ENCODE data around the gene DAP3. TPM values are rescaled to one million over a fixed set of nuclear protein-coding genes. Genes with fewer than 3 reads are reported as not detected.
"Not testable (repeated sequence)": the region's sequence is repeated elsewhere in the genome, so short reads cannot be mapped to it uniquely, and the experiment has no call there.

Gene DAP3
- total and polyA plus RNA-seq, 7 donors, result 82.3 to 145 (median 108) TPM

GRCh38 chr1:155698382-155699038 is 9.6 kb downstream of the DAP3 start:
- ATAC-seq (no peak), DNase-seq (no peak)
- H3K27ac ChIP-seq, result no peak overlapping the region
- H3K9me3 ChIP-seq, result no peaks in the 10 kb centered on the region
- intact Hi-C loops (cut with DNase I), result no loop called here
- no peak for TF ChIP-seq CTCF (IDR thresholded peaks at IDR 0.05)
- H3K36me3 ChIP-seq (ENCODE audit: insufficient read depth in 1 of 2, low read depth in 1 of 2), result no peaks in the 10 kb centered on the region
- 93 to 95% (median 94%) methylated on average over 13 of the region's 13 CpGs for WGBS, 3 donors
- H3K4me1 ChIP-seq, result peaks cover 19% of the 10 kb centered on the region
- H3K27me3 ChIP-seq (ENCODE audit: insufficient read depth in 3 of 3, low read length in 2 of 3), result no peaks in the 10 kb centered on the region
- no peak overlapping the region for H3K4me3 ChIP-seq

GRCh38 chr1:155699062-155699461 is 10.2 kb downstream of the DAP3 start:
- H3K4me3 ChIP-seq; DNase-seq; H3K9me3 ChIP-seq; intact Hi-C loops (cut with DNase I); H3K27ac ChIP-seq; ATAC-seq; H3K36me3 ChIP-seq (ENCODE audit: insufficient read depth in 1 of 2, low read depth in 1 of 2); H3K27me3 ChIP-seq (ENCODE audit: insufficient read depth in 3 of 3, low read length in 2 of 3): not testable (repeated sequence)
- 91 to 97% (median 93%) methylated on average over 4 of the region's 4 CpGs for WGBS, 3 donors
- peaks cover 19% of the 10 kb centered on the region for H3K4me1 ChIP-seq

GRCh38 chr1:155701675-155702074 is 12.8 kb downstream of the DAP3 start:
- ATAC-seq; DNase-seq; H3K4me3 ChIP-seq; H3K4me1 ChIP-seq; H3K27me3 ChIP-seq (ENCODE audit: insufficient read depth in 3 of 3, low read length in 2 of 3); H3K9me3 ChIP-seq; H3K36me3 ChIP-seq (ENCODE audit: insufficient read depth in 1 of 2, low read depth in 1 of 2); intact Hi-C loops (cut with DNase I); H3K27ac ChIP-seq: not testable (repeated sequence)
- WGBS, 3 donors, result 61 to 71% (median 68%) methylated on average over 2 of the region's 2 CpGs

- no peaks in the 10 kb centered on the region for H3K9me3 ChIP-seq
- no peak for TF ChIP-seq CTCF (IDR thresholded peaks at IDR 0.05)
- H3K27me3 ChIP-seq (ENCODE audit: insufficient read depth in 3 of 3, low read length in 2 of 3), result no peaks in the 10 kb centered on the region
- intact Hi-C loops (cut with DNase I), result no loop called here
- DNase-seq, result no peak
- no peak overlapping the region for H3K4me3 ChIP-seq
- no peak overlapping the region for H3K27ac ChIP-seq
- no peaks in the 10 kb centered on the region for H3K36me3 ChIP-seq (ENCODE audit: insufficient read depth in 1 of 2, low read depth in 1 of 2)
- no peaks in the 10 kb centered on the region for H3K4me1 ChIP-seq
- no peak for ATAC-seq
- 93 to 95% (median 95%) methylated on average over 6 of the region's 6 CpGs for WGBS, 3 donors
Measured at GRCh38 chr1:155703216-155703615, 14.3 kb downstream of the DAP3 start.

GRCh38 chr1:155704414-155704813 is 15.5 kb downstream of the DAP3 start:
- intact Hi-C loops (cut with DNase I); DNase-seq; H3K9me3 ChIP-seq; H3K4me3 ChIP-seq; ATAC-seq; H3K27me3 ChIP-seq (ENCODE audit: insufficient read depth in 3 of 3, low read length in 2 of 3); H3K4me1 ChIP-seq; H3K36me3 ChIP-seq (ENCODE audit: insufficient read depth in 1 of 2, low read depth in 1 of 2); H3K27ac ChIP-seq: not testable (repeated sequence)
- 95 to 98% (median 96%) methylated on average over 5 of the region's 5 CpGs for WGBS, 3 donors

GRCh38 chr1:155706139-155706538 is 17.2 kb downstream of the DAP3 start:
- Histone ChIP-seq H3K9me3 (no peaks in the 10 kb centered on the region), H3K36me3 (ENCODE audit: insufficient read depth in 1 of 2, low read depth in 1 of 2) (peaks cover 0 to 18% of the 10 kb centered on the region in 2 donors), H3K4me3 (no peak overlapping the region), H3K27me3 (ENCODE audit: insufficient read depth in 3 of 3, low read length in 2 of 3) (no peaks in the 10 kb centered on the region), H3K4me1 (no peaks in the 10 kb centered on the region), H3K27ac (no peak overlapping the region)
- WGBS, 3 donors, result 90 to 92% (median 90%) methylated on average over 5 of the region's 5 CpGs
- DNase-seq, result no peak
- no peak for TF ChIP-seq CTCF (IDR thresholded peaks at IDR 0.05)
- peak; percentile 32 to 85 (median 82) for ATAC-seq
- intact Hi-C loops (cut with DNase I), result no loop called here
